SIG-M5 (cell line): ENCODE measurements around the gene CCDC107.
"Not testable (repeated sequence)": the region's sequence is repeated elsewhere in the genome, so short reads cannot be mapped to it uniquely, and the experiment has no call there.

Experiments
- DNase-seq: peaks from one replicate; lab custom pipeline; 2025; lab: John Stamatoyannopoulos, UW

Gene CCDC107, protein sequence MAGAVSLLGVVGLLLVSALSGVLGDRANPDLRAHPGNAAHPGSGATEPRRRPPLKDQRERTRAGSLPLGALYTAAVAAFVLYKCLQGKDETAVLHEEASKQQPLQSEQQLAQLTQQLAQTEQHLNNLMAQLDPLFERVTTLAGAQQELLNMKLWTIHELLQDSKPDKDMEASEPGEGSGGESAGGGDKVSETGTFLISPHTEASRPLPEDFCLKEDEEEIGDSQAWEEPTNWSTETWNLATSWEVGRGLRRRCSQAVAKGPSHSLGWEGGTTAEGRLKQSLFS

GRCh38 chr9:35658137-35658967, at the start of gene CCDC107:
CCDC107 (plus strand) TSS chr9:35658292; CDS start chr9:35658380, 88 bp downstream.
- peak; percentile 47 for DNase-seq

GRCh38 chr9:35609001-35609819, 48.9 kb upstream of the CCDC107 start:
- DNase-seq = no peak

DNA sequence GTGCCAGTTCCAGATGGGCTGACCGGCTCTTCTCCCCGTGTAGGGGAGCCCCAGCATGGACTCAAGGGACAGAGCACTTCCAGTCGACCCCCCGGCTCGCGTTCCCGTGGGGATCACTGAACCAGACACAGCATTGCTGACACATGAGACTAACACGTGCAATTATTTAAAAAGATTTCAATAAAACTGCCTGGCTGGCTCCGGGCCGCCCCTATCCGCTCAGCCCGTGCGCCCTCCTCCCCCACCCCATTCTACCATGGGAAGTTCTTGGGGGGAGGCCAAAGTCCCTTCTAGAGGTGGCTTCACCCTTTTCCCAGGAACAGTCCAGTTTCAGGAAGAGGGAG, 48.3 kb upstream of the CCDC107 start:
- no peak for DNase-seq

GRCh38 chr9:35611230-35611797, 46.8 kb upstream of the CCDC107 start:
- DNase-seq = no peak

GRCh38 chr9:35612066-35612465, 46.0 kb upstream of the CCDC107 start:
- not testable (repeated sequence) for DNase-seq

DNA sequence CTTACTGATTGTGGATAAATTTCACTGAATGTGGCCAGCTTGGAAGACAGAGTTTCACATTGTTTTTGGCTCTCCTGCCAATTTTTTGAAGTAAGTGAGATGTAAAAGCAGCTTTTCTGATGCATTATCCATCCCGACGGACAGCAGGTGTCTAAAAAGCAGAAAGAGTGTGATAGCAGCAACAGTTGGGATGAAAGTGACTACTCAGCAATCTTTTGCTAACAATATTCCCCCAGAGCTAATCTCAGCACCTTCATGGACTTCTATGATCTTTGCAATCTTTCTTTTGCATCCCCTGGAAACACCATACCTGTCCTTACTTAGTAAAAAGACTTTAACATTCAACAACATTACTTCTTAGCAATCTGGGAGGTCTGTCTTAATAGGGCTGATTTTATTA, 45.2 kb upstream of the CCDC107 start:
- DNase-seq = no peak

- no peak for DNase-seq
These were observed 42.0 kb upstream of the CCDC107 start for GRCh38 chr9:35615981-35616680.

- DNase-seq = no peak
These were observed 41.2 kb upstream of the CCDC107 start for GRCh38 chr9:35616681-35617459.

DNA sequence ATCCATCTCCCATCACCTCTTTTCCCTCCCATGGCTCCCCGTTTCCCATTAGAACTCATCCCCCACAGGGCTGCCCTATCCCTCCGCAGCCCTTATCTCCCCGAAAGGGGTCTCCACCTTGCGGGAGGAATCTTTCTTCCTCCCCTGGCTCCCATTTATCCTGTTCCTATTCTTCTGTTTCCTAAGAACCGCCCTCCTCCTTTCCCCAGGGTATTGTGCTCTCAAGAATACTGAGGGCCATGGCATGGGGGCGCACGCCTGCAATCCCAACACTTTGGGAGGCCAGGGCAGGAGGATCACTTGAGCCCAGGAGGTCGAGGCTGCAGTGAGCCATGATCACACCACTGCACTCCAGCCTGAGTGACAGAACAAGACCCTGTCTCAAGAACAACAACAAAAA, 40.5 kb upstream of the CCDC107 start:
- DNase-seq = no peak

- no peak for DNase-seq
These were observed 39.8 kb upstream of the CCDC107 start, which contains the start of gene CD72 for GRCh38 chr9:35618325-35618727. CD72 (minus strand) TSS chr9:35618413; CDS start chr9:35618303, 110 bp downstream.

DNA sequence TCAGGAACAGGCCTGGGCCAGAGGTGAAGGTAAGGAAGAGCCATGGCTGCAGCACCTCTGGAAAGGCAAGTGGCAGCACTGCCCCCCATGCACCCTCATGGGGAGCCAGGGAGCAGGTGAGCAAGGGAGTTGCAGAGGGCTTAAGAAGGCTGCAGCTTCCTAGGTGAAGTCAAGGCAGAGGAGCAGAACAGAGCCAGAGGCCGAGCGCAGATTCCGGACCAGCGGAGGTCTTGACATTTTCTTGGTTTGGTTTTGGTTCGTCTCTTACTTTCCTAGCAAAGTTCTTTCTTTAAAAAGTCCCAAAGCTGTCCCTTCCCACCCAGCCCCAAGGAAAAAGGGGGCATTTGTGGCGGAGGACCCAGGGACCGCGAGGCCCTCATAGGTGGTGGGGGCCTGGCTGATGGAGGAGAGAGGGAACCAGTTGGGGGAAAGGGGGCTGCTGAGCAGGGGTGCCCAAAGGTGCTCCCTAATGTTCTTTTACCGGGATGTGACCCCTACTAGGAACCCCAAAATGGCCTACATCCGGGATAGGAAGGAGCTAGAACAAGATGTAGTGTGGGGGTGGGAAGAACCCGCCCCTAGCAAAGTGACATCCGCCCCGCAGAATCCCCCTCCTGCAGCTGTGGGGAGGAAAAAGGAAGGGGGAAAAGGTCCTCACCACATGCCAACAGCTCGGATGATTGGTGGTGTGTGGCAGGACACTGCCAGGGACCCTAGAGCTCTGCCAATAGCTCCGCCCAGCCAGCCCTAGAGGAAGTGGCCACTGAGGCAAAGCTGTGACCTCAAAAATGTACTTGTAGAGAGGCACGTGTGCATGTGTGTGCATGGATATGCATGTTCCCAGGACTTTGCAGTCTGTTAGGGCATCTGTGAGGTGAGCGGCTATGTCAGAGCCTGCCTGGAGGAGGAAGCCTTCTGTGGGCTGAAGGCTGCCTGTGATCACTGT, 39.0 kb upstream of the CCDC107 start:
- no peak for DNase-seq

DNA sequence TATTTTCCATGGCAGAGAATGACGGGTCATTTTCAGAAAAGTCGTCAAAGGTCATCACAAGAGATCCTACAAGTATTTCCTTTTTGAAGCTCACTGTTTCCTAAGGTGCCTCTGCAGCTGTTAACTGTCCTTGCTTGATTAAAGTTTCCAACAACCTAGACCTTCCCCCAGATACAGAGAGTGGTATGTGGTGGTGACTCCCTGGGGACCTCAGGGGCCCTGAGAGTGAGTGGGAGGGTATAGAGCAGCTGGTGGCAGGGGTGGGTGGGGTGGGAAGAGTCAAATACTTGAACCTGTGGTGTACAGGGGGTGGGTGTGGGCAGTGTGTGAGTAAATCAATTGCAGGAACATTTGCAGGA, 38.3 kb upstream of the CCDC107 start:
- no peak for DNase-seq

GRCh38 chr9:35627575-35627974, 30.5 kb upstream of the CCDC107 start:
- DNase-seq = no peak

DNA sequence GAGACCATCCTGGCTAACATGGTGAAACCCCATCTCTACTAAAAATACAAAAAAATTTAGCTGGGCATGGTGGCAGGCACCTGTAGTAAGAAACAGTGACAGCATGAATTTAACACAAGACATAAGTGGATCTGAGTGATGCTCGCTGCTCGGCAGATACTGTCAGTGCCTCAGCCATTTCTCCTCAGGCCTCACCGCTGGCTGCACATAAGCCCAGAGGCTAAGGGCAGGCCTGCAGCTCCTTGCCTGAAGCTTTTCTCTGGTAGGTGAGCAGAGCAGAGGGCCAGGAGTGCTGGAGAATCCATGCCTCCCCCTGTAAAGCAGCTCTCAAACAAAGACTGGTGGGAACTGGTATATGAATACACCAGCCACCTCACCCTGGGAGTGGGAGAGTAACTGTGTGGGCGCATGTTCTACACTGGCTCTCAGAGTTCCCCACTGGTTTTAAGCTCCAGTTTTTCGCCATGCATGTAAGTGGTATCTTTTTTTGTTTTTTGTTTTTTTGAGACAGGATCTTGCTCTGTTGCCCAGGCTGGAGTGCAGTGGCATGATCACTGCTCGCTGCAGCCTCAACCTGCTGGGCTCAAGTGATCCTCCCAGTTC, 29.6 kb upstream of the CCDC107 start:
- no peak for DNase-seq

DNA sequence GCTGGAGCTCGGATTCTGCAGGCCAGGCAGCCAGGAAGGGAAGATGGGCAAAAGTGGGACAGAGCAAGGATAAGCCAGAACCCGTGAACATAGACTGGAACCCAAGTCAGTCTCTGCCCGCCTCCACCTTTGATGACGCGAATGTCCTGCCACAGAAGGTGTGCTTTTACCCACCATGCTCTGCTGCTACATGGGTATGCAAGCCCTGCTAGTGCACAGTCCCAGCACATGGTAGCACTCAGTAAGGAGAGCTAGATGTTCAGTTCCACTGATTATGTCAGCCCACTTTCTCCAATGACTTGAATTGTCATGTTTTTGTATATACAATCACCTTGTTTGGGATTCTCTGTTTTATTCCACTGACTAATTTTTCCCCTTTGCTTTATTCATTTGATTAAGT, 28.5 kb upstream of the CCDC107 start:
- DNase-seq = no peak

GRCh38 chr9:35635730-35636129, 22.4 kb upstream of the CCDC107 start:
- no peak for DNase-seq

GRCh38 chr9:35636135-35636876, 21.8 kb upstream of the CCDC107 start:
- DNase-seq = no peak

DNA sequence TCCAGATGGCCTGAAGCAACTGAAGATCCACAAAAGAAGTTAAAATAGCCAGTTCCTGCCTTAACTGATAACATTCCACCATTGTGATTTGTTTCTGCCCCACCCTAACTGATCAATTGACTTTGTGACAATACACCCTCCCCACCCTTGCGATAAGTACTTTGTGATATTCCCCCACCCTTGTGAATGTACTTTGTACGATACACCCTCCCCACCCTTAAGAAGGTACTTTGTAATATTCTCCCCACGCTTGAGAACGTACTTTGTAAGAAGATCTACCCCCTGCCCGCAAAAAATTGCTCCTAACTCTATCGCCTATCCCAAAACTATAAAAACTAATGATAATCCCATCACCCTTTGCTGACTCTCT, 21.2 kb upstream of the CCDC107 start:
- not testable (repeated sequence) for DNase-seq
